Panc1 (cell line): ENCODE results near the gene CLEC2L. TPM values are rescaled to one million over a fixed set of nuclear protein-coding genes. Genes with fewer than 3 reads are reported as not detected.

Experiments used
- ATAC-seq: fragments of 200-7000 bp; cut with Tn5 transposase; 2 replicates; pipeline ENCODE4 v1.9.1; 2020; ENCODE audit warnings: mild to moderate bottlenecking, moderate library complexity
- BruUV-seq: library from RNA; stranded (reverse); fragments of 400-500 nt; replicated peaks from 2 replicates; lab custom pipeline; 2021; lab: Mats Ljungman, UMichigan
- CTCF ChIA-PET: fragments of 300-600 bp; sonication (Branson Sonifier 250); formaldehyde crosslinking; loops from one replicate; lab custom pipeline; 2022; ENCODE audit warnings: antibody characterized with exemption; lab: Charles Lee
- POLR2A ChIA-PET: fragments of 300-600 bp; sonication (Branson Sonifier 250); formaldehyde crosslinking; loops from one replicate; lab custom pipeline; 2022; ENCODE audit warnings: antibody characterized with exemption; lab: Charles Lee
- DNase-seq: peaks from one replicate; pipeline ENCODE4 v3.0.0-alpha.2; 2010; ENCODE audit warnings: low read depth, low spot score
- H3K27ac ChIP-seq: 2 replicates; pipeline ENCODE4 v1.5.1; 2011; ENCODE audit warnings: mild to moderate bottlenecking, low read length, inconsistent platforms
- H3K27me3 ChIP-seq: fragments of 200-500 bp; sonication (Bioruptor generic); 2 replicates; pipeline ENCODE4 v1.6.0; 2014; ENCODE audit warnings: low read length, inconsistent platforms; ENCODE audit not compliant: control insufficient read depth, insufficient read depth
- H3K36me3 ChIP-seq: fragments of 200-500 bp; sonication (Bioruptor generic); 2 replicates; pipeline ENCODE4 v1.5.1; 2014; ENCODE audit warnings: inconsistent platforms, mild to moderate bottlenecking, low read length, moderate library complexity; ENCODE audit not compliant: control insufficient read depth, insufficient read depth
- H3K4me1 ChIP-seq: 2 replicates; pipeline ENCODE4 v1.5.1; 2011; ENCODE audit warnings: inconsistent platforms, mild to moderate bottlenecking, low read length, moderate library complexity; ENCODE audit not compliant: control insufficient read depth, insufficient read depth
- H3K4me3 ChIP-seq, 2 experiments: 2 replicates each; pipeline ENCODE4 v1.5.1; 2011 to 2012; ENCODE audit warnings: low read depth in 2 of 2, low read length in 2 of 2, mild to moderate bottlenecking in 2 of 2, inconsistent platforms in 1 of 2, moderate library complexity in 1 of 2
- H3K9me3 ChIP-seq: fragments of 200-500 bp; sonication (Bioruptor generic); 2 replicates; pipeline ENCODE4 v1.5.1; 2014; ENCODE audit warnings: low read depth, mild to moderate bottlenecking, inconsistent platforms, low read length, moderate library complexity; ENCODE audit not compliant: control insufficient read depth, insufficient read depth
- POLR2AphosphoS5 ChIP-seq: IDR thresholded peaks from 2 replicates; pipeline ENCODE4 v1.6.1; 2012; ENCODE audit warnings: mild to moderate bottlenecking, low read depth, low read length, moderate library complexity
- SIN3A ChIP-seq: IDR thresholded peaks from 2 replicates; pipeline ENCODE4 v1.6.1; 2012; ENCODE audit warnings: low read depth, mild to moderate bottlenecking, low read length, moderate library complexity, borderline replicate concordance; ENCODE audit not compliant: insufficient read depth
- TCF7L2 ChIP-seq: IDR thresholded peaks from 2 replicates; pipeline ENCODE4 v1.6.1; 2011; ENCODE audit warnings: mild to moderate bottlenecking, low read depth, low read length, inconsistent platforms
- in situ Hi-C: cut with HindIII; loops from 2 replicates; pipeline ENCODE4 v1.10.0; 2016; ENCODE audit warnings: low sequenced_read_pairs, low pct_unique_long_range_greater_than_20kb
- intact Hi-C: fragments of 100-400 bp; cut with micrococcal nuclease; formaldehyde crosslinking; loops from one replicate; pipeline ENCODE4 v1.10.0; 2022; ENCODE audit not compliant: unreplicated experiment
- total RNA-seq: library from RNA; stranded (reverse); gene quantifications from one replicate; pipeline ENCODE4 v1.2.1, GENCODE V29; 2021; ENCODE audit not compliant: unreplicated experiment
- TF ChIP-seq, protein P1 (sequence below), 2 experiments: IDR thresholded peaks; 2 replicates each; pipeline ENCODE4 v1.6.1; 2011 to 2012; ENCODE audit warnings: low read depth in 2 of 2, control low read depth in 1 of 2, low read length in 1 of 2, mild to moderate bottlenecking in 1 of 2, moderate library complexity in 1 of 2; ENCODE audit not compliant: insufficient read depth in 1 of 2
- TF ChIP-seq, protein P2 (sequence below): fragments of 450-650 bp; IDR thresholded peaks from 2 replicates; pipeline ENCODE4 v1.5.1; 2017; ENCODE audit warnings: mild to moderate bottlenecking

The CLEC2L gene
- total RNA-seq, 1 experiment from 2014 or later, result not detected

DNA sequence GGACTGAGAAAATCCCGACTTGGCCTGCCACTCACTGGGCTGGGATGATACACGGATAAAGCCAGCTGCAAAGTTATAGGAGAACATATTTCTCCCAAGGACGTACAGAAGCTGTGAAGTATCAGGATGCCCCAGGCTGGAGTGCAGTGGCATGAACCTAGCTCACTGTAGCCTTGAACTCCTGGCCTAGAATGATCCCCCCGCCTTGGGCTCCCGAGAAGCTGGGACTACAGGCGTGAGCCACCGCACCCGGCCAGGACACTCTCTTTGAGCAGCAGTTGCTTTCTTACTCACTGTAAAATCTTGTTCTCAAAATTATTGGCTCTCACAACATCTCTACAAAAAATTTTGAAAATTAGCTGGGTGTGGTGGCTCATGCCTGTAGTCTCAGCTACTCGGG, 50.4 kb downstream of the CLEC2L start:
- DNase-seq, result no peak
- ATAC-seq, result no peak
- Histone ChIP-seq H3K4me3 (no peak overlapping the region), H3K4me1 (no peaks in the 10 kb centered on the region), H3K9me3 (no peaks in the 10 kb centered on the region), H3K27me3 (no peaks in the 10 kb centered on the region), H3K27ac (no peak overlapping the region), H3K36me3 (no peaks in the 10 kb centered on the region)
- intact Hi-C loops, result no loop called here
- BruUV-seq, result no TSS peak
- ChIA-PET CTCF (no interaction called here), POLR2A (no interaction called here)
- TF ChIP-seq SIN3A, result no peak
- TF ChIP-seq, protein P1, sequence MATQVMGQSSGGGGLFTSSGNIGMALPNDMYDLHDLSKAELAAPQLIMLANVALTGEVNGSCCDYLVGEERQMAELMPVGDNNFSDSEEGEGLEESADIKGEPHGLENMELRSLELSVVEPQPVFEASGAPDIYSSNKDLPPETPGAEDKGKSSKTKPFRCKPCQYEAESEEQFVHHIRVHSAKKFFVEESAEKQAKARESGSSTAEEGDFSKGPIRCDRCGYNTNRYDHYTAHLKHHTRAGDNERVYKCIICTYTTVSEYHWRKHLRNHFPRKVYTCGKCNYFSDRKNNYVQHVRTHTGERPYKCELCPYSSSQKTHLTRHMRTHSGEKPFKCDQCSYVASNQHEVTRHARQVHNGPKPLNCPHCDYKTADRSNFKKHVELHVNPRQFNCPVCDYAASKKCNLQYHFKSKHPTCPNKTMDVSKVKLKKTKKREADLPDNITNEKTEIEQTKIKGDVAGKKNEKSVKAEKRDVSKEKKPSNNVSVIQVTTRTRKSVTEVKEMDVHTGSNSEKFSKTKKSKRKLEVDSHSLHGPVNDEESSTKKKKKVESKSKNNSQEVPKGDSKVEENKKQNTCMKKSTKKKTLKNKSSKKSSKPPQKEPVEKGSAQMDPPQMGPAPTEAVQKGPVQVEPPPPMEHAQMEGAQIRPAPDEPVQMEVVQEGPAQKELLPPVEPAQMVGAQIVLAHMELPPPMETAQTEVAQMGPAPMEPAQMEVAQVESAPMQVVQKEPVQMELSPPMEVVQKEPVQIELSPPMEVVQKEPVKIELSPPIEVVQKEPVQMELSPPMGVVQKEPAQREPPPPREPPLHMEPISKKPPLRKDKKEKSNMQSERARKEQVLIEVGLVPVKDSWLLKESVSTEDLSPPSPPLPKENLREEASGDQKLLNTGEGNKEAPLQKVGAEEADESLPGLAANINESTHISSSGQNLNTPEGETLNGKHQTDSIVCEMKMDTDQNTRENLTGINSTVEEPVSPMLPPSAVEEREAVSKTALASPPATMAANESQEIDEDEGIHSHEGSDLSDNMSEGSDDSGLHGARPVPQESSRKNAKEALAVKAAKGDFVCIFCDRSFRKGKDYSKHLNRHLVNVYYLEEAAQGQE (IDR thresholded peaks at IDR 0.05; ENCODE audit: insufficient read depth in 1 of 2, low read depth in 2 of 2, low read length in 1 of 2), result no peak
- no peak for TF ChIP-seq POLR2AphosphoS5
- no peak for TF ChIP-seq TCF7L2
- TF ChIP-seq, protein P2, sequence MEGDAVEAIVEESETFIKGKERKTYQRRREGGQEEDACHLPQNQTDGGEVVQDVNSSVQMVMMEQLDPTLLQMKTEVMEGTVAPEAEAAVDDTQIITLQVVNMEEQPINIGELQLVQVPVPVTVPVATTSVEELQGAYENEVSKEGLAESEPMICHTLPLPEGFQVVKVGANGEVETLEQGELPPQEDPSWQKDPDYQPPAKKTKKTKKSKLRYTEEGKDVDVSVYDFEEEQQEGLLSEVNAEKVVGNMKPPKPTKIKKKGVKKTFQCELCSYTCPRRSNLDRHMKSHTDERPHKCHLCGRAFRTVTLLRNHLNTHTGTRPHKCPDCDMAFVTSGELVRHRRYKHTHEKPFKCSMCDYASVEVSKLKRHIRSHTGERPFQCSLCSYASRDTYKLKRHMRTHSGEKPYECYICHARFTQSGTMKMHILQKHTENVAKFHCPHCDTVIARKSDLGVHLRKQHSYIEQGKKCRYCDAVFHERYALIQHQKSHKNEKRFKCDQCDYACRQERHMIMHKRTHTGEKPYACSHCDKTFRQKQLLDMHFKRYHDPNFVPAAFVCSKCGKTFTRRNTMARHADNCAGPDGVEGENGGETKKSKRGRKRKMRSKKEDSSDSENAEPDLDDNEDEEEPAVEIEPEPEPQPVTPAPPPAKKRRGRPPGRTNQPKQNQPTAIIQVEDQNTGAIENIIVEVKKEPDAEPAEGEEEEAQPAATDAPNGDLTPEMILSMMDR, result no peak
- in situ Hi-C loops, result no loop called here

DNA sequence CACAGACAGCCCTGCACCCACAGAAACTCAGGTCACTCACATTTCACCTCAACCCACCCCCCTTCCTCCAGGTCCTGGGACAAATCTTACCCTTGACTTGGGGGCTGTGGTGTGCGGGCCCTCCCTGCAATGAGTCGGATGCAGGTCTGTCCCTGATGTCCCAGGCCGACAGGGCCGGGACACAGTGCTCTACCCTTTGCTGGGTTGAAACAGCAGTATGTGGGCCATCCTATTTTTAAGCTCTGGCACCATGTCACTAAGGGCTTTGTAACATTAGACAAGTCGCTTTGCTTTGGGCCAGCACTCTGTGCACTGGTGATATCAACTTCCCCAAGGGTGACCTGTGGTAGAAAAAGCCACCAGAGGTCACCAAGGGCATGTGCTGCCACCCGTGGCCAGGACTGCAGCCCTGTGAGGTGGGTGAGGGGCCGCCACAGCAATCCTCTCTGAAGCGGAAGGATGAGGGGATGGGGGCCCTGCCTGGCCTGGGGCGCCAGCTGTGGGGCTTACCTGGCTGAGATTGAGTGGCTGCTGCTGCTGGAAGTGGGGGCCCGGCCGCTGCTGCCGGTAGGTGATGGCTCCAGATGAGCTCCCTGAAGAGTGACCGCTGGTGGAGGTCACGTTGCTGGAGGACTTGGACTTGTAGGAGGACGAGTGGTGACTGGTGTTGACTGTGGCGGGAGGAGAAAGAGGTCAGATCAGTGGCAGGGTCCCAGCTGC, 51.3 kb downstream of the CLEC2L start:
- DNase-seq, result no peak
- ChIA-PET POLR2A (no interaction called here), CTCF (no interaction called here)
- no TSS peak for BruUV-seq
- no peaks in the 10 kb centered on the region for H3K4me1 ChIP-seq
- no peak for TF ChIP-seq TCF7L2
- TF ChIP-seq SIN3A, result no peak
- TF ChIP-seq, protein P2, result no peak
- TF ChIP-seq POLR2AphosphoS5, result no peak
- H3K36me3 ChIP-seq, result no peaks in the 10 kb centered on the region
- no peak for ATAC-seq
- no peak overlapping the region for H3K4me3 ChIP-seq
- H3K9me3 ChIP-seq, result no peaks in the 10 kb centered on the region
- intact Hi-C loops, result no loop called here
- H3K27ac ChIP-seq, result no peak overlapping the region
- in situ Hi-C loops, result no loop called here
- no peaks in the 10 kb centered on the region for H3K27me3 ChIP-seq
